GF-D8 (cell line): ENCODE measurements around the gene GON4L.
"Not testable (repeated sequence)": the region's sequence is repeated elsewhere in the genome, so short reads cannot be mapped to it uniquely, and the experiment has no call there.

Experiments used
- DNase-seq: peaks from one replicate; lab custom pipeline; 2025; lab: John Stamatoyannopoulos, UW

Gene GON4L

DNA sequence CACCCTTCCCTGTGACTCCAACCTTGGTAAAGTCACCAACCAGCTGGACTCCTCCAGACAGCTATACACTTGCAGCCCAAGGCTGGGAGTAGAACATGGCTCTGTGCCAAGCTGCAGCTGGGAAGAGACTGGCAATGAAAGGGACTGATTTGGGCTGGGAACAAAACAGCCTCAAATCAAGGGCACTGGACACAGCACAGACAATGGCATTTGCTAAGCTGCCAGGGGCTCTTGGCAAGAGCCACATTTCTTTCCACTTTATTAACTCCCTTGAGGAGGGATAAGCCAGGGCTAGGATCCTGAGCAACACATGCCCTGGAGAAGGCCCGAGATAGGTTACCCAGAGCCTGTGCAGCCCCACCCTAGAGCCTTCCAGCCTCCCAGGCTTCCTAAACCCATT is 14.4 kb upstream of the GON4L start:
- DNase-seq: no peak

- DNase-seq: no peak
Measured at GRCh38 chr1:155867766-155868165, 10.8 kb upstream of the GON4L start.

DNA sequence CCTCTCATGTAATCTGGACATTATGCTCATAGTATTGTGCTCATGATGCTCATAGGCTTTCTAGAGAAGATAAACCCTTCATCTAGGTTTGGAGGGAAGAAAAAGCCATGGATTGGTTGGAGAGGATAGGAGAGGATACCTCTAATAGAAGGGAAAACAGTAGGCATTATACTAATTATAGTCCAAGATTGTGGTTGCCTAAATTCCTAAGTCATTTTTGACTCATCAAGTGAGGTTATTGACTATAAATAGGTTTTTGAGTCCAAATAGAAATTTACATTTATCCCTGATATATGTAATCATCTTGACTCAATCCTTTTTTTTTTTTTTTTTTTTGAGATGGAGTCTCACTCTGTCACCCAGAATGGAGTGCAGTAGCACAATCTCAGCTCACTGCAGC is 7.4 kb upstream of the GON4L start:
- no peak for DNase-seq

DNA sequence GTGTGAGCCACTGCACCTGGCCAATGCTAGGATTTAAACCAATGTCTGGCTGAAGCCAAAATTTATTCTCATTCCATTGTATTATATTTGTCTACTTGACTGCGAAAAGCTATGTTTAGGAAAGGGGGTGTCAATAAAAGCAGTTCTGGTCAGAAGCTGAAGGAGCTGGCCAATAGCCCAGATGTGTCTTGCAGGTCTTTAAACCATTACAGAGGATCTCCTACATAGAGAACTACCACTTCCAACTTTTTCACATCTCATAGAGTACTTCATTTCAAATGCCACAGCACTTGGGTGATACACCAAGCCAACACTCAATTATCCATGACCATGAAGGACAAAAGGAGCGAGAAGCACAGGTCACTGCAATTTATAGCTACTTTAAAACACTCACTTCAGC is 4.9 kb upstream of the GON4L start:
- no peak for DNase-seq

DNA sequence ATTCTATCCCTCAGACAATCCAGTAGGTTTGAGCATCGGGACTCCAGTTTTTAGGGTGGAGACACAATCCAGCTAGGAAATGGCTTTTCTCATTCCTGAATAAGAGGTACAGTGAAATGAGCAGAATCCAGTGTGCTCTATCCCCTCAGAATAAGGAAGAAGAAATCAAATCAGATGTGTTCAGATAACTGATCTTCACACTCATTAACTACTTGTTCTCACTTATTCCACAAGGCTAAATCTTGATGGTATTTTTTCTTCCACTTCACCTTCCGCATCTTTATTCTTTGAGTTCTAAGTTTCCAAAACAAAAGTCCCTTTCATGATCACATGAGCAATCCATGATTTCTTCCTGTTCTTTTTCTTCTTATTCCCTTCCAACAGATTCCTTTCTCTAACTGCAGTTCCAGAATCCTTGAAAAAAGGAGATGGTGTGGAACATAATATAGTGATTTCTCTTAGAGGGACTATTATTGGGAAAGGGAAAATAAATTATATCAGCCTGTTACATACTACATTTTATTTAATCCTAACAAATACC is 4.0 kb upstream of the GON4L start:
- DNase-seq: no peak

DNA sequence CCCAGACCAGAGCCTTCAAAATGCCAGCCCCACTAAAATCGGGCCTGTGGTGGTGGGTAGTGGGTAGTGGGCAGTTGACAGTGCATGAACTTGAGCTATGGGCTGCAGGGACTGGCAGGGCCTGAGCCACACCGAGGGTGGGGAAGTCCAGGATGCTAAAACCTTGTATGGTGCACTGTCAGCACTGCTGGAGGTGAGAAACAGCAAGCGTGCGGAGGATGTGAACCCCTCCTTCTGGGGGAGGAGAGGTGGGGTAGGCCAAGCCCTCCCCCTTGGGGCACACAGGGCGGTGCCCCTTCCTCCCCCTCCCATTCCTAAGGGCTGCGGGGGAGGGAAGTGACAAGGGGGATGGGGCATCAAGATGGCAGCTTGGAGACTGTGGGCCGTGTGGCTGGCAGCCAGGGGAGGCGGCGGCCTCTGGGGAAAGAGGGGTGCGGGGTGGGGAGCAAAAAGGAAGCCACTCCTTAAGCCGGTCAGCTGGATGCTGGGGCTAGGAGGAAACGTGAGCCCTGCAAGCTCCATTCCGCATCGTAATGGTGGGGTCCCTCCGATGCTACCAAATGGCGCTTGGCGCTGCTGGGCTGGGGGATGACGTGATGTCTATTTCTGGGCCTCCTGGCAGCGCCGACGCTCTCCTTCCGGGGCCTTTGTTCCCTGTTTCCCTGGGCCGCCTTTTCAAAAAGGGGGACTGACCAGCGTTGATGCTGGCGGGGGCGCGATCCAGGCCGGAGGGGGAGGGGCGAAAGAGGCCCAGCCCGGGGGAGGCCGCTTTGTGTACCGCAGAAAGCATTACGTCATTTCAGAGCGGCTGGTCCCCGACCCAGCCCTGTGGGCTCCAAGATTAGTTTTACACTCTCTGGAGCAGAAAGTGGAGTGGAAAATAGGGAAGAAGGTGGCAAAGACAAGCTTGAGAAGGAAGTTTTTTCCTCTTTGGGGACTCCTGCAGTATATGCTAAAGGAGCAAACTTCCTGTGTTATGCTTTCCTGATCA is 3.2 kb upstream of the GON4L start:
- no peak for DNase-seq

- DNase-seq: peak; percentile 79
Measured at GRCh38 chr1:155859234-155859829, 2.3 kb upstream of the GON4L start, which contains the start of gene SYT11. SYT11 (plus strand) TSS chr1:155859567; CDS start chr1:155859762, 195 bp downstream.

DNA sequence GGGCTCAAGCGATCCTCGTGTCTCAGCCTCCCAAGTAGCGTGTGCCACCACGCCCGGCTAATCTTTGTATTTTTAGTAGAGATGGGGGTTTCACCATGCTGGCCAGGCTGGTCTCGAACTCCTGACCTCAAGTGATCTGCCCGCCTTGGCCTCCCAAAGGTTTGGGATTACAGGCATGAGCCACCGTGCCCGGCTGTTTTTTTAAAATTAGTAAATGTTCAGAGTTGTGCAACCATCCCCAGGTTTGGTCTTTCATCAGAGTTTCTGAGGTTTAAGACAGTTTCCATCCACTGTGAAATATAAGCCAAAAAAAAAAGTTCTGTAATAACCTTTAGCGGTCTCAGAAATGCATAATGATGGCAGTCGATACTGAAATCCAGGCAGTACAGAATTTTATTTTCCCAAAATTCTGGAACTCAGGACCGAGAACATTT is 1.8 kb upstream of the GON4L start:
- peak; percentile 79 for DNase-seq

- DNase-seq: no peak
Measured at GRCh38 chr1:155856257-155856974, 598 bp downstream of the GON4L start.

GRCh38 chr1:155850345-155850744 is 6.7 kb downstream of the GON4L start:
- DNase-seq: no peak

- no peak for DNase-seq
Measured at GRCh38 chr1:155847823-155848529, 9.0 kb downstream of the GON4L start.

DNA sequence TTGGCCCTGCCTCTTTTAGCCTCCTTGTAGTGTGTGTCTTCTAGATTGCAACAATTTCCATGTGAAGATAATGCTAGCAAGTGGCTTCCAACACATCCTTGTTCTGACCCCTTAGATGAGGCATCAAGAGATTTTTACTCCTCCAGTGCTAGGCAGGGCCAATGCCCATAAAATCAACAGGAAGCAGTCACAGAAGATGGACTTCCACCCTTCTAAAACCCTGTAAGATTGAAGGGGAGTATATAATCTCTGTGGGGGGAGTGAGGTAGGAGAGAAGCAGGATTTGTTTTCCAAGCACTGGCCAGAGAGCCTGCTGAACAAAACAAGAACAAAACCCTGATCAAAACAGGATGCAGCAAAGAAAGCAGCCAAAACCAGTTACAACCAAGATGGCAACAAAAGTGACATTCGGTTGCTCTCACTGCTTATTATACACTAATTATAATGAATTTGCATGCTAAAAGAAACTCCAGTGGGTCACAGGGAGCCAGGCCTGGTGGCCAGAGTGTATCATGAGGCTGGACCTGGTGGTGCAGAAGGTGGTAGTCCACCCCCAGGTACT is 12.1 kb downstream of the GON4L start:
- DNase-seq: no peak

DNA sequence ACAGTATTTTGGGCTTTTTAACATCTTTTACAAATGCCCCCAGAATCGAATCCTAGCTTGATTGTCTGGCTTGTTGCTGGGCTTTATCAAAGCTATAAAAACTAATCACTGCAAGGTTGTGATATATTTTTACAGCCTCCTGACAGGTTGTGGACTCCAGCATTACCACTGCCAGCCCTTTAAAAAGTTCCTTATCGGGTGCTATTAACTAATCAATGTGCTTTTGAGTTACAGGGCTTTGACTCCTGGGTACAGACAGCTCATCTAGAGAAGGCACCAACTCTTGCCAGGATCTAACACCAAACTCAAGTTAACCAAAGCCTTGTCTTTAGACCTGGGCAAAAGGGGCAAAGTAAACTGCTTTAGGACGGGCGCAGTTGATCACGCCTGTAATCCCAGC is 16.6 kb downstream of the GON4L start:
- DNase-seq: no peak

DNA sequence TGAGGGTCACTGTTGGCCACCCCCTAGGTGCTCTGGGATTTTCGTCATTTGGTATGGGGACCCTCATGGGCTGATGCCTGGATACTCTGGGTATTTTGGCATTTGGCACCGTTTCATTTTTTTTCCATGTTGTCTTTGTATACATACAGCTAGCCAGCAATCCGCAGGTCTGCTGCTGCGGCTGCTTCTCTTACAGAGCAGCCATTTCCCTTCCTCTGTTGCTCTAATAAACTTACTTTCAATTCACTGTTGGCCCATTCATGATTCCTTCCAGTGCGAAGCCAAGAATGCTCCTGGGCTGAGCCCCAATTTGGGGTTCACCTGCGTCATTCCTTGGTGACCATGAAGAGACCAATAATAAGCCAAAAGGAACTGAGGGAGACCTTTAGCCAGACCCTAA is 21.5 kb downstream of the GON4L start:
- no peak for DNase-seq

GRCh38 chr1:155834927-155835399 is 22.1 kb downstream of the GON4L start:
- DNase-seq: not testable (repeated sequence)

DNA sequence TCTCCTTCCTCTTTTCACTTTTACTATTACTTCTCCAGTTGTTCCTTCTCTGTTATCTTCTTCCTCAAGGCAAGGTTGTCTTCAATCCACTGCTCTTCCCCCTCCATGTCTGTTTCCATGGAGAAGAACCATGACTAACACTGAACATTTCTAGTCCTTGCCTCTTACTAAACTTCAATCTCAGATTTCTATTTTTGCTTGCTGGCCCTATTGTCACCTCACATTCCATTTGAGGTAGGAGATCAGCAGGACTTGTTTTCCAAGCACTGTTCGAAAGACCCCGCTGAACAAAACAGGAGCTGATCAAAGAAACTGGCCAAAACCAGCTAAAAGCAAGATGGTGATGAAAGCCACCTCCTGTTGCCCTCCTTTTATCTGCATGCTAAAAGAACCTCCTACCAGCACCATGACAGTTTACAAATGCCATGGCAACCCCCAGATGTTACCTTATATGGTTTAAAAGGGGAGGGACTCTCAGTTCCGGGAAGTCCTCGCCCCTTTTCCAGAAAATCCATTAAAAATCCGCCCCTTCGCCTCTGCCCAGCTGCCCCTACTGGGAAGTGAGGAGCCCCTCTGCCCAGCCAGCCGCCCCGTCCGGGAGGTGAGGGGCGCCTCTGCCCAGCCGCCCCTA is 22.6 kb downstream of the GON4L start:
- DNase-seq: no peak

GRCh38 chr1:155833665-155834295 is 23.2 kb downstream of the GON4L start:
- no peak for DNase-seq

GRCh38 chr1:155831279-155831976 is 25.6 kb downstream of the GON4L start:
- DNase-seq: no peak

DNA sequence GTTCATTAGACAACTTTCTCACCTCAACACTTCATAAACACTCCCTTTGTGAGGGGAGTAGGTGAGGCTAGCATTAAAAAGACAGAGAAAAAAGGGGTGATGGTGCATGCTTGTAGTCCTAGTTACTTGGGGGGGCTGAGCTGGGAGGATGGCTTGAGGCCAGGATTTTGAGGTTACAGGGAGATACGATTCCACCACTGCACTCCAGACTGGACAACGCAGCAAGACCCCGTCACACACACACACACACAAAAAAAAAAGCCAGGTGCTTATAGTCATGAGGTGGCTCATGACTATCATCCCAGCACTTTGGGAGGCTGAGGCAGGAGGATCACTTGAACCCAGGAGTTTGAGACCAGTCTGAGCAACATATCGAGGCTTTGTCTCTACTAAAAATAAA is 29.6 kb downstream of the GON4L start:
- no peak for DNase-seq

GRCh38 chr1:155816351-155816750 is 40.7 kb downstream of the GON4L start:
- no peak for DNase-seq
